Gastrocnemius medialis (tissue), 4 donors: Measurements from ENCODE around the gene KIR2DL1.
"Not testable (repeated sequence)": the region's sequence is repeated elsewhere in the genome, so short reads cannot be mapped to it uniquely, and the experiment has no call there.

ENCODE experiments used
- POLR2A ChIP-seq, 2 donors: fragments of 450-650 bp; IDR thresholded peaks; one replicate each; pipeline ENCODE4 v1.6.1; 2017; ENCODE audit warnings: antibody characterized with exemption in 2 of 2, mild to moderate bottlenecking in 2 of 2, moderate library complexity in 2 of 2
- TF ChIP-seq, protein P1 (sequence below), 5 experiments: fragments of 450-650 bp in 3 of 5; fragments of 200-600 bp in 2 of 5; sonication (generic) in 2 of 5; IDR thresholded peaks in 4 of 5; conservative IDR thresholded peaks in 1 of 5; 1 replicate in 4 of 5; 2 replicates in 1 of 5; pipeline ENCODE4 v1.5.1; 2016 to 2019; ENCODE audit warnings: antibody characterized with exemption in 5 of 5, mild to moderate bottlenecking in 3 of 5, moderate library complexity in 3 of 5

DNA sequence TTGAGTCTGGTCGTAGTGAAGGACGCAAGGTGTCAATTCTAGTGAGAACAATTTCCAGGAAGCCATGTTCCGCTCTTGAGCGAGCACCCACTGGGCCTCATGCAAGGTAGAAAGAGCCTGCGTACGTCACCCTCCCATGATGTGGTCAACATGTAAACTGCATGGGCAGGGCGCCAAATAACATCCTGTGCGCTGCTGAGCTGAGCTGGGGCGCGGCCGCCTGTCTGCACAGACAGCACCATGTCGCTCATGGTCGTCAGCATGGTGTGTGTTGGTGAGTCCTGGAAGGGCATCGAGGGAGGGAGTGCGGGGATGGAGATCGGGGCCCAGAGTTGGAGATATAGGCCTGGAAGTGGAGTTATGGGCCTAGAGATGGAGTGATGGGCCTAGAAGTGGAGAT, 31.3 kb upstream of the KIR2DL1 start, which contains the start of gene KIR2DL3:
- TF ChIP-seq, protein P1, sequence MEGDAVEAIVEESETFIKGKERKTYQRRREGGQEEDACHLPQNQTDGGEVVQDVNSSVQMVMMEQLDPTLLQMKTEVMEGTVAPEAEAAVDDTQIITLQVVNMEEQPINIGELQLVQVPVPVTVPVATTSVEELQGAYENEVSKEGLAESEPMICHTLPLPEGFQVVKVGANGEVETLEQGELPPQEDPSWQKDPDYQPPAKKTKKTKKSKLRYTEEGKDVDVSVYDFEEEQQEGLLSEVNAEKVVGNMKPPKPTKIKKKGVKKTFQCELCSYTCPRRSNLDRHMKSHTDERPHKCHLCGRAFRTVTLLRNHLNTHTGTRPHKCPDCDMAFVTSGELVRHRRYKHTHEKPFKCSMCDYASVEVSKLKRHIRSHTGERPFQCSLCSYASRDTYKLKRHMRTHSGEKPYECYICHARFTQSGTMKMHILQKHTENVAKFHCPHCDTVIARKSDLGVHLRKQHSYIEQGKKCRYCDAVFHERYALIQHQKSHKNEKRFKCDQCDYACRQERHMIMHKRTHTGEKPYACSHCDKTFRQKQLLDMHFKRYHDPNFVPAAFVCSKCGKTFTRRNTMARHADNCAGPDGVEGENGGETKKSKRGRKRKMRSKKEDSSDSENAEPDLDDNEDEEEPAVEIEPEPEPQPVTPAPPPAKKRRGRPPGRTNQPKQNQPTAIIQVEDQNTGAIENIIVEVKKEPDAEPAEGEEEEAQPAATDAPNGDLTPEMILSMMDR (IDR thresholded peaks at IDR 0.05 in 4 of 5, conservative IDR thresholded peaks at IDR 0.05 in 1 of 5): not testable (repeated sequence)
- TF ChIP-seq POLR2A (IDR thresholded peaks at IDR 0.05): not testable (repeated sequence)
